ENCODE data around the gene NCMAP. TPM values are rescaled to one million over a fixed set of nuclear protein-coding genes. Genes with fewer than 3 reads are reported as not detected.

NCMAP gene
- total RNA-seq, 2 donors from 2014 or later, result 9.9 to 12.7 TPM

- Histone ChIP-seq H3K4me3 (no peak overlapping the region), H3K36me3 (replicated peaks in 1 of 2; ENCODE audit: insufficient read depth in 1 of 2, low read depth in 2 of 2) (no peaks in the 10 kb centered on the region), H3K27me3 (no peaks in the 10 kb centered on the region), H3K9me3 (no peaks in the 10 kb centered on the region), H3K27ac (no peak overlapping the region), H3K4me1 (peaks cover 17% of the 10 kb centered on the region)
- TF ChIP-seq POLR2A (IDR thresholded peaks at IDR 0.05), result no peak
- TF ChIP-seq, protein P1, sequence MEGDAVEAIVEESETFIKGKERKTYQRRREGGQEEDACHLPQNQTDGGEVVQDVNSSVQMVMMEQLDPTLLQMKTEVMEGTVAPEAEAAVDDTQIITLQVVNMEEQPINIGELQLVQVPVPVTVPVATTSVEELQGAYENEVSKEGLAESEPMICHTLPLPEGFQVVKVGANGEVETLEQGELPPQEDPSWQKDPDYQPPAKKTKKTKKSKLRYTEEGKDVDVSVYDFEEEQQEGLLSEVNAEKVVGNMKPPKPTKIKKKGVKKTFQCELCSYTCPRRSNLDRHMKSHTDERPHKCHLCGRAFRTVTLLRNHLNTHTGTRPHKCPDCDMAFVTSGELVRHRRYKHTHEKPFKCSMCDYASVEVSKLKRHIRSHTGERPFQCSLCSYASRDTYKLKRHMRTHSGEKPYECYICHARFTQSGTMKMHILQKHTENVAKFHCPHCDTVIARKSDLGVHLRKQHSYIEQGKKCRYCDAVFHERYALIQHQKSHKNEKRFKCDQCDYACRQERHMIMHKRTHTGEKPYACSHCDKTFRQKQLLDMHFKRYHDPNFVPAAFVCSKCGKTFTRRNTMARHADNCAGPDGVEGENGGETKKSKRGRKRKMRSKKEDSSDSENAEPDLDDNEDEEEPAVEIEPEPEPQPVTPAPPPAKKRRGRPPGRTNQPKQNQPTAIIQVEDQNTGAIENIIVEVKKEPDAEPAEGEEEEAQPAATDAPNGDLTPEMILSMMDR (IDR thresholded peaks at IDR 0.05), result no peak
- no peak for ATAC-seq
- intact Hi-C loops (cut with DNase I), result no loop called here
- DNase-seq, result no peak
- 53 to 54% methylated on average over 10 of the region's 10 CpGs for WGBS, 2 donors
Measured at GRCh38 chr1:24580756-24581155, 24.9 kb downstream of the NCMAP start.

- Histone ChIP-seq H3K27me3 (no peaks in the 10 kb centered on the region), H3K9me3 (no peaks in the 10 kb centered on the region), H3K27ac (peak overlapping the region in 2 of 4 donors; percentile 31 to 39), H3K4me1 (peaks cover 17% of the 10 kb centered on the region), H3K36me3 (replicated peaks in 1 of 2; ENCODE audit: insufficient read depth in 1 of 2, low read depth in 2 of 2) (no peaks in the 10 kb centered on the region), H3K4me3 (no peak overlapping the region)
- WGBS, 2 donors, result 16 to 20% methylated on average over 4 to 6 of the region's 6 CpGs
- ATAC-seq (peak; percentile 41), DNase-seq (peak in 2 of 4 donors; percentile 45 to 55)
- no peak for TF ChIP-seq POLR2A (IDR thresholded peaks at IDR 0.05)
- TF ChIP-seq, protein P1 (IDR thresholded peaks at IDR 0.05), result no peak
- intact Hi-C loops (cut with DNase I), result no loop called here
Measured at GRCh38 chr1:24584171-24584647, 28.3 kb downstream of the NCMAP start.

GRCh38 chr1:24586119-24586518 is 30.2 kb downstream of the NCMAP start:
- intact Hi-C loops (cut with DNase I), result no loop called here
- TF ChIP-seq, protein P1 (IDR thresholded peaks at IDR 0.05), result no peak
- no peak for TF ChIP-seq POLR2A (IDR thresholded peaks at IDR 0.05)
- no peaks in the 10 kb centered on the region for H3K36me3 ChIP-seq (replicated peaks in 1 of 2; ENCODE audit: insufficient read depth in 1 of 2, low read depth in 2 of 2)
- DNase-seq (no peak), ATAC-seq (no peak)
- H3K27me3 ChIP-seq, result no peaks in the 10 kb centered on the region
- 80 to 87% methylated on average over 7 to 10 of the region's 10 CpGs for WGBS, 2 donors
- H3K9me3 ChIP-seq, result no peaks in the 10 kb centered on the region
- peaks cover 17% of the 10 kb centered on the region for H3K4me1 ChIP-seq
- H3K27ac ChIP-seq, result no peak overlapping the region
- H3K4me3 ChIP-seq, result no peak overlapping the region

- Histone ChIP-seq H3K4me3 (no peak overlapping the region), H3K36me3 (replicated peaks in 1 of 2; ENCODE audit: insufficient read depth in 1 of 2, low read depth in 2 of 2) (no peaks in the 10 kb centered on the region), H3K27ac (no peak overlapping the region), H3K4me1 (peaks cover 17% of the 10 kb centered on the region), H3K27me3 (no peaks in the 10 kb centered on the region), H3K9me3 (no peaks in the 10 kb centered on the region)
- intact Hi-C loops (cut with DNase I), result no loop called here
- DNase-seq (peak; percentile 50 to 72 (median 64)), ATAC-seq (peak; percentile 86)
- TF ChIP-seq, protein P1 (IDR thresholded peaks at IDR 0.05), result peak; percentile 46 to 87 (median 79)
- no peak for TF ChIP-seq POLR2A (IDR thresholded peaks at IDR 0.05)
- 24 to 33% methylated on average over 9 of the region's 9 CpGs for WGBS, 2 donors
Measured at GRCh38 chr1:24586970-24587820, 31.3 kb downstream of the NCMAP start.
